GM15510 (cell line): ENCODE data around the gene ZRANB1.

ENCODE experiments used
- POLR2A ChIP-seq: IDR thresholded peaks from 3 replicates; pipeline ENCODE4 v1.6.1; 2011; ENCODE audit warnings: borderline replicate concordance; ENCODE audit not compliant: insufficient read length; ENCODE audit errors: extremely low read depth

The ZRANB1 gene

DNA sequence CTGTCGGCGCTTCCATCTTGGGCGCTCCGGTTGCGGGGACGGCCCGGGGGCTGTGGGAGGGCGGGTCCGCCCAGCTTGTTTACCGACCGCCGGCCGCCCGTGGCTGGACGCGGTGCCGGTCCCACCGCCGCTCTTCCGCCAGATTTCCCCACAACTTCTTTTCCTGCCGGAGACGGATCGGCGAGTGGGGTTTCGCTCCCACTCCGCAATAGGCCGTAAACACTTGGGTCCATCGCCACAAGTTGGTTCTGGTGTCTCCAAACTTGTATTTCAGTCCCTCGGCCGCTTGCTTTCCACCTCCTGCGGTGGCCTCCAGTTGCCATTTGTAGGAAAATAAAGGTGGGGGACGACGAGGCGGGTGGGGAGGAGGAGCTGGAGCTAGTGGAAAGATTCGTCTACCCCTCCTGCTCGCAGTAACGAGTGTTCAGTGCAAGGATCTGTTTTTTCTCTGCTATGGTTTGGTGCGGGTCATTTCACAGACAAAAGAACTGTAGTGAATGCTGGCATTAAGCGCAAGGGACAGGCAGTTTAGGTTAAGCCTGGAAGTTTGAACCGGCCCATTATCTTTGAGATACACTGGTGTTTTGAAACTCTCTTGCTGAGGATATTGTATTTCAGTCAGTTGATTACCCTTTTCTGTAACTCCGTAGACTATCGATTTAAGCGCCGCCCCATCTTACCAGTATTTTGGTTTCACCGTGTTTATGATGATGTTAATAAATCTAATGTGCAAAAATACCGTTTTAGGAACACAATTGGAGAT is 24.3 kb upstream of the ZRANB1 start:
- no peak for TF ChIP-seq POLR2A

DNA sequence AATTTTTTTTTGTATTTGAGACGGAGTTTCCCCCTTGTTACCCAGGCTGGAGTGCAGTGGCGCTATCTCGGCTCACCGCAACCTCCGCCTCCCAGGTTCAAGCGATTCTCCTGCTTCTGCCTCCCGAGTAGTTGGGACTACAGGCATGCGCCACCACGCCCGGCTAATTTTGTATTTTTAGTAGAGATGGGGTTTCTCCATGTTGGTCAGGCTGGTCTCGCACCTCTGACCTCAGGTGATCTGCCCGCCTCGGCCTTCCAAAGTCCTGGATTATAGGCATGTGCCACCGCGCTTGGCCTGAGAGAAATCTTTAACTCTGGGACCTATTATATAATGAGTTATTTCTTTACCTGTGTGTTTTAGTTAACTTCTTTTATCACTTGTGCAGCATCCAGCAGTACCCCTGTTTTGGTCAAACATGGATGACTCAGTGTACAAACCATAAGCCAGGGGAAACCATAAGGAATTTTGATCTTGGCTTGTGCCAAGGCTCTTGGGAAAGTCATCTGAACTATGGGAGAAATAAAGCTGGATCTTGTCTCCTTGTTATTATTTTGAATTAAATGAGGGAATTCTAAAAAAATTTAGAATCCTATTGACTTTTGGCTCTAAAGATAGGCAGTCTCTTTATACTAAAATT is 23.6 kb upstream of the ZRANB1 start:
- no peak for TF ChIP-seq POLR2A

GRCh38 chr10:124918906-124919305 is 23.0 kb upstream of the ZRANB1 start:
- no peak for TF ChIP-seq POLR2A

DNA sequence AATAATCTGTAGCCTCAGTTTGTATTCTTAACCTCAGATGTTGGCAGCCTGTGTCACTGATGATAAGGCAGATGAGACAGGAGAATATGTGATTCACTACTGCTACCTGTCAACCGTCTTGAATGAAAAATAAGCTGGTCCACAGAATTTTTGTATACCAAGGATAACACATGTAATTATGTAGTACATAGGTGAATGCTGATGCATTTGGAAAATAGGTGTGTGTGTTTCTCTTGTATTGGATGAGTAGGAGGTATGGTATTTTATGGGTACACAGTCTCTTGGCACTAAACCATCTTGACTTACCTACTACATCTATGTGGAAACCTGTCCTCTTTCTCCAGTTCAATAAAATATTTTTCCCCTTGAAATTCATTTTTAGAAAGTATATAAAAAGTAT is 20.7 kb upstream of the ZRANB1 start:
- TF ChIP-seq POLR2A = no peak

GRCh38 chr10:124923684-124924083 is 18.2 kb upstream of the ZRANB1 start:
- TF ChIP-seq POLR2A = no peak

GRCh38 chr10:124926548-124926947 is 15.4 kb upstream of the ZRANB1 start:
- no peak for TF ChIP-seq POLR2A

DNA sequence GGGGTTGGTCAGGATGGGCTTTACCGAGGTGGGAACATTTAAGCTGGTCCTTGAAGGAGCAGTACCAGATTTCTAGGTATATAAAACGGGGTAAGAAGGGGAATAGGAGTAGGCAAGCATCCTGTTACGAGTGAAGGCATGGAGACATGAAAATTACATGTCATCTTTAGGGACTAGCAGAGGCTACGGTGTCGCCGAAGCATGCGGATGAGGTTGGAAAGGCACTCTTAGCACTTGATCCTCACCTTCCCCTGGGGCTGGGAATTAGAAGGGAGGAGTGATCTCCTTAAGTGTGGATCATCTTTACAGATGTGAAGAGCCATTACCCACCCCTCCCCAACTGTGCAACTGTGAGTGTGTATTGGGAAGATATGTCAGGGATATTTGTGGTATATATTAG is 13.8 kb upstream of the ZRANB1 start:
- TF ChIP-seq POLR2A = no peak

DNA sequence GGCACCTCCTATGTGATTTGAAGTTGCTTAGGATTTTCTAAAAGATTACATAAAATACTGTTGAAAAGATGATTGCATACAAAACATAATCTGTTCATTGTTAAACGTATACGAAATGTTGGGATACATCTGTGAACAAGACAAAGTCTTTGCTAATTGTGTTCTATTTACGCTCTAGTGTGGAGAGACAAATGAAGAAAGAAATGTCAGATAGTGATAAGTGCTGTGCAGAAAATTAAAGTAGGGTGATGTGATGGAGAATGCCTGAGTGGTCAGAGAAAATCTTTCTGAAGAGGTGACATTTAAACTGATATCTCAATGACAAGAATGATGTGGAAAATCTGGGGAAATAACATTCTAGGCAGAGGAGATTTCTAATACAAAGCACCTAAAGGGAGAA is 13.4 kb upstream of the ZRANB1 start:
- no peak for TF ChIP-seq POLR2A

- no peak for TF ChIP-seq POLR2A
Measured at GRCh38 chr10:124935946-124936345, 6.0 kb upstream of the ZRANB1 start.

- TF ChIP-seq POLR2A = no peak
Measured at GRCh38 chr10:124936813-124937212, 5.1 kb upstream of the ZRANB1 start.

DNA sequence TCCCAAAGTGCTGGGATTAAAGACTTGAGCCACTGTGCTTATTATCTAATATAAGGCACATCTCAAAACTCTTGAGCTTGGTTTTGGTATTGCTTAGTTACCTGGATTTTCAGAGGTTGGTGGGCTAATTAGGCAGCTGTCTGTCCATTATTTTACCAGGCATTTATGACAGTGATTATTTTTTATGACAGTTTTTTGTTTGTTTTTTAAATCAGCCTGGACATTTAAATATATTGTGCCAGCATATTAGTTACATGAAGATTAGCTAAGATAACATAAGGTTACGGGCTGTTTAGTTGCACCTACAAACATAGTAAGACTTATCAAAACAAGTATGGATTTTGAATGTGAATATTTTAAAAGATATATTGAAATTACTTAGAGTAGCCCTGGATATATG is 2.6 kb upstream of the ZRANB1 start:
- no peak for TF ChIP-seq POLR2A

DNA sequence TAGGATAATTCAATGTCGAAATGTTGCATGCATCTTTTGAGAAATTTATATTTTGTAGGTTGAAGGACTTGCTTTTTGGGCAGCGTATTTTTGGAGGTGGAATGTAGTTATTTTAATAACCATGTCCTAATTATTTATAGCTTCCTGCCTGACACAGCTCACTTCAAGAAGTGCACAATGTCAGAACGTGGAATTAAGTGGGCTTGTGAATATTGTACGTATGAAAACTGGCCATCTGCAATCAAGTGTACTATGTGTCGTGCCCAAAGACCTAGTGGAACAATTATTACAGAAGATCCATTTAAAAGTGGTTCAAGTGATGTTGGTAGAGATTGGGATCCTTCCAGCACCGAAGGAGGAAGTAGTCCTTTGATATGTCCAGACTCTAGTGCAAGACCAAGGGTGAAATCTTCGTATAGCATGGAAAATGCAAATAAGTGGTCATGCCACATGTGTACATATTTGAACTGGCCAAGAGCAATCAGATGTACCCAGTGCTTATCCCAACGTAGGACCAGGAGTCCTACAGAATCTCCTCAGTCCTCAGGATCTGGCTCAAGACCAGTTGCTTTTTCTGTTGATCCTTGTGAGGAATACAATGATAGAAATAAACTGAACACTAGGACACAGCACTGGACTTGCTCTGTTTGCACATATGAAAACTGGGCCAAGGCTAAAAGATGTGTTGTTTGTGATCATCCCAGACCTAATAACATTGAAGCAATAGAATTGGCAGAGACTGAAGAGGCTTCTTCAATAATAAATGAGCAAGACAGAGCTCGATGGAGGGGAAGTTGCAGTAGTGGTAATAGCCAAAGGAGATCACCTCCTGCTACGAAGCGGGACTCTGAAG is 620 bp downstream of the ZRANB1 start:
- no peak for TF ChIP-seq POLR2A

DNA sequence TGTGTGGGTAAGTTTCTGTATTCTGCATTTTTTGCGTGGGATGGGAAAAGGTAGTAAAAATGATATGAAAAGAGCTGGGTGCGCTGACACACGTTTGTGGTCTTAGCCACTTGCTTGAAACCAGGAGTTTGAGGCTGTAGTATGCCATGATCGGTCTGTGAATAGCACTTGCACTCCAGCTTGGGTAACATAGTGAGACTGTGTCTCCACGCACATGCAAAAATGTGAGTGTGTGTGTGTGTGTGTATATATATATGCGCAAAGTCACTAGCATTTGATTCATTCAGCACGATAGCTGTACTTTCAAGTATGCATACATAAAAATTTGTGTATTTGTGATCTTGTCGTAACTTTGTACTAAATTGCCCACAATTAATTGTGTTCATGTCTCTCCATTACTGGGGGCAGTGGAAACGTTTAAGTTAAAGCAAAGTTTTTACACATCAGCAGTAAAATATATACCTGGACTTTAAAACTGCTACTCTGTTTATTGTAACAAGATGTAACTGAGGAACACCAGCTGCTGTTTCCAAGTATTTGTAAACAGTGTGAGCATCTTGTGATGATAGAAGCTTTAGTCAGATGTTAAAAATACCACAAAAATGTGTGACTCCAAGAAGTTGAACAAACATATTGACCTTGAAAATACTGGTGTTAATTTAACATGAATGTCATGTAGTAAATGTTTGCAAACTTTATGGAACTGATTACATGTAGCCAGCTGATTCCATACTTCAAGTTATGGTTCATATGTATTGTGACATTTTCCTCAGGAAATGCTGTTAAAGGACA is 1.6 kb downstream of the ZRANB1 start:
- TF ChIP-seq POLR2A = no peak

DNA sequence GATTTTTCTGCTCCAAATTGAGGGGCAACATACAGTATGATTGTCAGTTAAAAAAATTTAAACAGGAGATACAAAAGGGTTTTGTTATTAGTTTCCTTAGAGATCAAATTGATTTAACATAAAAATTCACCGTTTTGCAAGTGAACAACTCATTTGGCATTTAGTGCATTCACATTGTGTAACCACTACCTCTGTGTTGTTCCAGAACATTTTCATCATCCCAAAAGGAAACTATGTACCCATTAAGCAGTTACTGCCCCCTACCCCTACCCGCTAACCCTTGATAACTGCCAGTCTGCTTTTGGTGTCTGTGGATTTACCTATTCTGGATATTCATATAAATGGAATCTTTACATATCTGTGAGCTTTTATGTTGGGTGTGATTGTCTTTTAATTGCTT is 3.1 kb downstream of the ZRANB1 start:
- TF ChIP-seq POLR2A = no peak

DNA sequence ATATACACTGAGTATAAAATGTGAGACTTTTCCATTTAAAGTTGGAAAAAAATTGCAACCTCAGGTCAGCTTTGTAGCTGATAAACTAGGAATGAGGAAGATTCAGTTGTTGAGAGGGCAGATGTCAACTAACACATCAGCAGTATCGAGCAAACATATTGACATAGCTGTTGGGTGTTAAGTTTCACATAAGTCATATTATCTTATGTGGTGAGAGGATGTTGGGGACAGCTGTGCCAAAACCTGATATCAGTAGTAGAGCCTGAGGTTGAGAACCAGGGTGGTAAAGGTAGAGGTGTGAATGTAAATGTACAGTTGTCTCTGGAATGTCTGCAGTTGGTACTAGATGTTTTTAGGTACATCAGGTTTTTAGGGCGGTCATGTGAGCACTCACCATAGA is 5.0 kb downstream of the ZRANB1 start:
- no peak for TF ChIP-seq POLR2A

DNA sequence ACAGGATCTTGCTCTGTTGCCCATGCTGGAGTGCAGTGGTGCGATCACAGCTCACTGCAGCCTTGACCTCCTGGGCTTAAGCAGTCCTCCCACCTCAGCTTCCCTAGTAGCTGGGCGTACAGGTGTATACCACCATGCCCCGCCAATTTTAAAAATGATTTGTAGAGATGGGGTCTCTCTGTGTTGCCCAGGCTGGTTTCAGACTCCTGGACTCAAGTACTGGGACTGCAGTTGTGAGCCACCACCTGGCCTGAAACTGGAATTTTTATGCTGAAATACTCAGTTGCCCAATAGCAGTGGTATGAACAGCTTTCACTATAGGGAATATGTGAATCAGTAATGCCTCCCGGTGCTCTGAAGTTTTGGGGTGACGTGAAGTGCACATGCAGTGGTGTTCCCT is 7.6 kb downstream of the ZRANB1 start:
- no peak for TF ChIP-seq POLR2A

DNA sequence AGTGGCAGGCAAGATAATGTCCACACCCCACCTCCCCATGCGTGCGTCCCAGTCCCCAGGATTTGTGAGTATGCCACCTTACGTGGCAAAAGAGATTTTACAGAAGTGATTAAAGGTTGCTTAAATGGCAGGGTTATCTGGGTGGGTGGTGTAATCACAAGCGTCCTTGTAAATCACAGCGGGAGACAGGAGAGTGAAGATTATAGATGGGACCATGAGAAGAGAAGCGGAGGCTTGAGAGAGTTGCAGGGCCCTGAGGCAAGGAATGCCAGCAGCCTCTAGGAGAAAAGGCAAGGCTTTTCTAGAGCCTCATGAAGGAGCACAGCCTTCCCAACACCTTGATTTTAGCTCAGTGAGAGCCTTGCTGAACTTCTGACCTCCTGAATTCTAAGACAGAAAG is 10.2 kb downstream of the ZRANB1 start:
- no peak for TF ChIP-seq POLR2A
